Sigmoid colon (tissue), 4 donors: ENCODE measurements around the gene CT83.

Experiments
- CTCF ChIP-seq, 4 experiments: fragments of 450-650 bp in 3 of 4; fragments of 200-600 bp in 1 of 4; IDR thresholded peaks; one replicate each; pipeline ENCODE4 v1.5.1; 2016 to 2019; ENCODE audit warnings: antibody characterized with exemption in 4 of 4, mild to moderate bottlenecking in 3 of 4, moderate library complexity in 2 of 4
- EP300 ChIP-seq, 4 donors: sonication (generic); formaldehyde crosslinking; IDR thresholded peaks; one replicate each; pipeline ENCODE4 v1.6.1; 2017; ENCODE audit warnings: antibody characterized with exemption in 4 of 4

- TF ChIP-seq CTCF (IDR thresholded peaks at IDR 0.05), result no peak
- no peak for TF ChIP-seq EP300 (IDR thresholded peaks at IDR 0.05)
Measured at GRCh38 chrX:116427978-116428377, 34.8 kb downstream of the CT83 start.
